HFF-Myc (cell line): ENCODE results near the gene MLF2.
A peak's percentile ranks its signal among the peaks of the same experiment; 100 is the strongest.
"Not testable (repeated sequence)": the region's sequence is repeated elsewhere in the genome, so short reads cannot be mapped to it uniquely, and the experiment has no call there.

Experiments used
- DNase-seq: peaks from one replicate; pipeline ENCODE4 v3.0.0-alpha.2; 2011; ENCODE audit warnings: low read depth; ENCODE audit errors: extremely low read depth
- H3K4me3 ChIP-seq: replicated peaks from 2 replicates; pipeline ENCODE4 v1.5.1; 2011; ENCODE audit warnings: low read depth, mild to moderate bottlenecking, control low read depth, low read length
- CTCF ChIP-seq: IDR thresholded peaks from 2 replicates; pipeline ENCODE4 v1.5.1; 2012; ENCODE audit warnings: mild to moderate bottlenecking, low read depth, low read length, control low read depth; ENCODE audit errors: missing control alignments

The MLF2 gene

DNA sequence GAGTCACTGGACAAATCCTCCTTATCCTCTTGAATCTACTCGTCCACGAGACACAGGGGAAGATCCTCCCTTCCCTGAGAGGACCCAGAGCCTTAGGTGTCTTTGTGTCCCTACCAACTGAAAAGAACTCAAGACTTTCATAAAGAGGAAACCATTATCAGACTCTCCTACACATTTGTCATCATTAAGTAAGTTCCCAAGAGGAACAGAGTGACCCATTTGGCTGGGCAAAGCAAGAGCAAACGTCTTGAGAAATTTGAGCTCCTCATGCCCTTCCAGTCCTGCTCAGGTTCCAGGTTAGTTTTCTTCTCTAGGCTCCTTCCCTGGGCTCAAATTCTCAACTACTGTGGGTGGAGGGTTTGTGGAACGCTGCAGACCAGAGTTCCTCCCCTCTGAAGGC lies 5.7 kb downstream of the MLF2 start:
- no peak for DNase-seq
- no peak for TF ChIP-seq CTCF
- no peak overlapping the region for H3K4me3 ChIP-seq

DNA sequence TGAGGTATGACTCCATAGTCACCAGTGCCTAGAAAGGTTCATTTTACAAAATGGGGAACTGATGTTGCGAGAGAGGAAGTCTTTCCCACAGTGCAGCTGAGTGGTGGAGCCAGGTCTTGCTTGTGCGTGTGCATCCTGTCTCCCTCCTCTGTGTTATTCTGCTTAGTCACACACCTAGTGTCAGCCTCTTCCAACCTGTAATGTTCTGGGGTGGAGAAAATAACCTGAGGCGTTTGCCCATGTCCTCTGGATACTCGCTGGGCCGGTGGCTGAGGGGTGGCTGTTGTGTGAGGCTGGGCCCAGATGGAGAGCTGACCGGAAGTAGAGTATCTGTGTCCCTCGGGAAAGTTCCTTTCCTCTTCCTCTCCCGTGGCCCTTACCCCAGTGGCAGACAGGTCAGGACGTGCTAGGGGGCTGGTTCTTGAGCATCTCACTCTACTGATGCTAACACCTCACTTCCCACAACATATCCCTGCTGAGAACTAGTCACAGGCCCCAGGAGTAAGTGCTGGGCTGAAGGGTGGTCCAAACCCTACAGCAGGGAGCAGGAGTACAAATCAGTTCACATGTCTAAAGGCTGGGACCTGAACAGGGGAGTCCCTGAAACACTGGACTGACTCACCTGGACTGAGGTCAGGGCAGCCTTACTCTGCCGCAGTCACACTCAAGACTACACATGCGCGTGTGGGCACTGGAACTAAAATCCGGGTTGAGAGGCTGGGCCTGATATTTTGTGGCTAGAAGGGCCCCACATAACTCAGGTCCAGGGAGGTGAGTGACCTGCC lies 7.0 kb downstream of the MLF2 start:
- no peak for DNase-seq
- no peak overlapping the region for H3K4me3 ChIP-seq
- TF ChIP-seq CTCF, result no peak

DNA sequence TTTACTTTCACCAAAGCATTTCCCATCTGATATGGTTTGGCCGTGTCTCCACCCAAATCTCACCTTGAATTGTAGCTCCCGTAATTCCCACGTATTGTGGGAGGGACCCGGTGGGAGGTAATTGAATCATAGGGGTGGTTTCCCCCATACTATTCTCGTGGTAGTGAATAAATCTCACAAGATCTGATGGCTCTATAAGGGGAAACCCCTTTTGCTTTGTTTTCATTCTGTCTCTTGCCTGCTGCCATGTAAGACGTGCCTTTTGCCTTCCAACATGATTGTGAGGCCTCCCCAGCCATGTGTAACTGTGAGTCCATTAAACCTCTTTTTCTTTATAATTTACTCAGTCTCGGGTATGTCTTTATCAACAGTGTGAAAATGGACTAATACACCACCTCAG lies 9.6 kb downstream of the MLF2 start:
- not testable (repeated sequence) for DNase-seq

DNA sequence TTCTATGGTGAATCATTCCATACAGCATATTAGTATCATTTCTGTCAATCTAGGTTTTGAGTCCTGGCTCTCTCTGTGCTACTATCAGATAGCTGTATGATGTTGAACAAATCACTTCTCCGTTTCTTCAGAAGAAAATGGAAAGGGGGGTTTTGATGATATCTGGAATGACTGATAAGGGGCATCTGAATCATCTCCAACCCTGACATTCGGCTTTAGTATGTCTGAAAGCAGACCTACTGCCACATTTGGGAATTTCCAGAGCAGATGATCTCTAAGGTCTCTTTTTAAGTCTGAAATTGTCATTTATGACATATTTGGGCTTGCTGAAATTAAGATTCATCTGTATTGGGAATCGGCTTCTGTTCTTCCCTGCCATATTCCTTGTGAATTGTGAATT lies 10.1 kb downstream of the MLF2 start:
- no peak overlapping the region for H3K4me3 ChIP-seq
- DNase-seq, result no peak
- TF ChIP-seq CTCF, result no peak

More for the DNA sequence above, 9.6 kb downstream of the MLF2 start:
- H3K4me3 ChIP-seq, result not testable (repeated sequence)

DNA sequence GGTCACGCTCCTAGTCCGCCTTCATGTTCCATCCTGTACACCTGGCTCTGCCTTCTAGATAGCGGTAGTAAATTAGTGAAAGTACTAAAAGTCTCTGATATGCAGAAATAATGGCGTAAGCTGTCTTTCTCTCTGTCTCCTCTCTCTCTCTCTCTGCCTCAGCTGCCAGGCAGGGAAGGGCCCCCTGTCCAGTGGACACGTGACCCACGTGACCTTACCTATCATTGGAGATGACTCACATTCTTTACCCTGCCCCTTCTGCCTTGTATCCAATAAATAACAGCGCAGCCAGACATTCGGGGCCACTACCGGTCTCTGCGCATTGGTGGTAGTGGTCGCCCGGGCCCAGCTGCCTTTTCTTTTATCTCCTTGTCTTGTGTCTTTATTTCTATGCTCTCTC lies 10.9 kb downstream of the MLF2 start:
- not testable (repeated sequence) for H3K4me3 ChIP-seq, DNase-seq

DNA sequence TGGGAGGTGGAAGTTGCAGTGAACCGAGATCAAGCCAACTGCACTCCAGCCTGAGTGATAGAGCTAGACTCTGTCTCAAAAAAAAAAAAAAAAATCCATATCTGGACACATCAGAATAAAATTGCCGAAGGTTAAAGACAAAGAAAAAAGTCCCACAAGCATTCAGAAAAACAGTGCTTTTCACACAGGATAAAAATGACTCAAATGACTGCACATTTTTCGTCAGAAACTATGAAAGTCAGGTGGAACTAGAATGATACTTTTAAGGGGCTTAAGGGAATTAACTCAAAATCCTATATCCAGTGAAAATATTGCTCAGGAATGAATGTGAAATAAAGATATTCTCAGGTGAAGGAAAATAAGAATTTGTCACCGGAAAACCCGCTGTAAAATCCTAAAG lies 16.2 kb downstream of the MLF2 start:
- no peak for TF ChIP-seq CTCF
- DNase-seq, result no peak
- no peak overlapping the region for H3K4me3 ChIP-seq

- no peak overlapping the region for H3K4me3 ChIP-seq
- DNase-seq, result no peak
- TF ChIP-seq CTCF, result peak; percentile 71
These were observed 17.3 kb downstream of the MLF2 start for GRCh38 chr12:6735448-6736191.
